ENCODE measurements around the gene MLLT3.

DNA sequence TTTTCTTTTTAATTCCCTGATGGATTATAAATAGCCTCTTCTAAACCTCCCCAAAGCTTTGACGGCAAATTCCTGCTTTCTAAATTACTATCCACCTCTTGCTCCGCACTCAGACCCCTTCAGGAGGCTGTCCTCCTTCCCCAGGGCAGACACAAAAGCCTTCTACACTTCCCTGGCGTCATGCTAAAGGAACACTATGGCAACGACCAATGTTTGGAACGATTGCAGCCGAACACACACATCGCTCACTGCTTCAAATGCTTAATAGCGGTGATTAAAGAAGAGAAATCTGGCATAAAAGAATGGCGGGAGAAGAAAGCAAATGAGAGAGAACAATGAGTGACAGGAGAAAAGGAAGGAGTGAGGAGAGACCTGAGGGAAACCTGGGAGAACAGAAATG is 297.3 kb downstream of the MLLT3 start:
- TF ChIP-seq, protein P1, sequence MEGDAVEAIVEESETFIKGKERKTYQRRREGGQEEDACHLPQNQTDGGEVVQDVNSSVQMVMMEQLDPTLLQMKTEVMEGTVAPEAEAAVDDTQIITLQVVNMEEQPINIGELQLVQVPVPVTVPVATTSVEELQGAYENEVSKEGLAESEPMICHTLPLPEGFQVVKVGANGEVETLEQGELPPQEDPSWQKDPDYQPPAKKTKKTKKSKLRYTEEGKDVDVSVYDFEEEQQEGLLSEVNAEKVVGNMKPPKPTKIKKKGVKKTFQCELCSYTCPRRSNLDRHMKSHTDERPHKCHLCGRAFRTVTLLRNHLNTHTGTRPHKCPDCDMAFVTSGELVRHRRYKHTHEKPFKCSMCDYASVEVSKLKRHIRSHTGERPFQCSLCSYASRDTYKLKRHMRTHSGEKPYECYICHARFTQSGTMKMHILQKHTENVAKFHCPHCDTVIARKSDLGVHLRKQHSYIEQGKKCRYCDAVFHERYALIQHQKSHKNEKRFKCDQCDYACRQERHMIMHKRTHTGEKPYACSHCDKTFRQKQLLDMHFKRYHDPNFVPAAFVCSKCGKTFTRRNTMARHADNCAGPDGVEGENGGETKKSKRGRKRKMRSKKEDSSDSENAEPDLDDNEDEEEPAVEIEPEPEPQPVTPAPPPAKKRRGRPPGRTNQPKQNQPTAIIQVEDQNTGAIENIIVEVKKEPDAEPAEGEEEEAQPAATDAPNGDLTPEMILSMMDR (IDR thresholded peaks at IDR 0.05): no peak
- TF ChIP-seq POLR2A (IDR thresholded peaks at IDR 0.05): no peak

Data from testis (tissue), 2 donors.